Esophagus squamous epithelium (tissue), 4 donors: ENCODE results near the gene MXRA8.

Experiments
- CTCF ChIP-seq, 6 experiments: fragments of 450-650 bp in 4 of 6; fragments of 200-600 bp in 2 of 6; sonication (generic) in 2 of 6; IDR thresholded peaks; one replicate each; pipeline ENCODE4 v1.5.1; 2016 to 2019; ENCODE audit warnings: antibody characterized with exemption in 6 of 6, mild to moderate bottlenecking in 4 of 6, moderate library complexity in 4 of 6
- POLR2A ChIP-seq, 4 donors: fragments of 450-650 bp; IDR thresholded peaks; one replicate each; pipeline ENCODE4 v1.6.1; 2017; ENCODE audit warnings: antibody characterized with exemption in 4 of 4, mild to moderate bottlenecking in 4 of 4, moderate library complexity in 3 of 4

GRCh38 chr1:1322952-1323351 is 35.4 kb downstream of the MXRA8 start:
- TF ChIP-seq CTCF (IDR thresholded peaks at IDR 0.05) (no peak), POLR2A (IDR thresholded peaks at IDR 0.05) (no peak)
